22Rv1 (cell line): ENCODE results near the gene ACOXL.

ENCODE experiments used
- ZFX ChIP-seq: fragments of 450-650 bp; IDR thresholded peaks from 2 replicates; pipeline ENCODE4 v1.6.1; 2017; ENCODE audit warnings: antibody characterized with exemption, borderline replicate concordance
- TF ChIP-seq, protein P1 (sequence below): fragments of 450-650 bp; IDR thresholded peaks from 2 replicates; pipeline ENCODE4 v1.5.1; 2017; ENCODE audit warnings: mild to moderate bottlenecking

DNA sequence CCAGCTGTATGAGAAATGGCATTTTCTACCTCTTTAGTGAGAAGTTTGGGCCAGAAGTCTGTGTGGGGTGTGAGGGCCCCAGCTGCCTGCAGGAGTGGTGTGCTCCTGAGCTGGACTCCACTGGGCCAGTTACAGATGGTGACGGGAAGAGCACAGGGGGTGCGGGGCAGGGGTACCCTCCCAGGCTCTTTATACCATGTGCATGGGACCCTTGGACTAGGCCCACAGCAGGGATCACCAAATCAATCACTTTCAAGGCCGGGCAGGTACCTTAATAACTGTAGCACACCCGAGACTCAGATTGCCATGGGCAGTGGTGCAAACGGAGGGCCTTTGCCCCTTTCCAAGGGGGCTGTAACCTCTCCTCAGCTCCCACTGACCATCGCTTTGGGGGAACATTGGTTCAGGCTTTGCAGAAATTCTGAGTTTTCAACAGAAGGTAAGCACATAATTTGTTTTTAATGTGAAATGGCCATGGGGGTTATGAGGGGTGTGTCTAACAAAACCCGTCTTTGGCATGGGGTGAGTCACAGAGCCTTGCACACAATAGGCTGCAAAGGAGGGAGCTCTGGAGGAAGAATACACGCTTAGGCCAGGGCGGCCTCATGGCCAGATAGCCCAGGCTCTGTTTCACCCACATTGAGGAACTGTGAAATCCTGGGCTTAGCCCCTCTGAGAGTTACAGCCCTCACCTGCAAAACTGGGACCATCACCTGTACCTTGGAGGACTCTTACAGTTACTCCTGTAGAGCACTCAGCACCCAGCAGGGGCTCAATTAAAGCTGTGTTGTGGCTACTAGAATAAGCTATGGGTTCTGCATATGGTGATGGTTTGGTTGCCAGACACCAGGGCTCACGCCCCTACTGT is 247.3 kb downstream of the ACOXL start:
- TF ChIP-seq, protein P1, sequence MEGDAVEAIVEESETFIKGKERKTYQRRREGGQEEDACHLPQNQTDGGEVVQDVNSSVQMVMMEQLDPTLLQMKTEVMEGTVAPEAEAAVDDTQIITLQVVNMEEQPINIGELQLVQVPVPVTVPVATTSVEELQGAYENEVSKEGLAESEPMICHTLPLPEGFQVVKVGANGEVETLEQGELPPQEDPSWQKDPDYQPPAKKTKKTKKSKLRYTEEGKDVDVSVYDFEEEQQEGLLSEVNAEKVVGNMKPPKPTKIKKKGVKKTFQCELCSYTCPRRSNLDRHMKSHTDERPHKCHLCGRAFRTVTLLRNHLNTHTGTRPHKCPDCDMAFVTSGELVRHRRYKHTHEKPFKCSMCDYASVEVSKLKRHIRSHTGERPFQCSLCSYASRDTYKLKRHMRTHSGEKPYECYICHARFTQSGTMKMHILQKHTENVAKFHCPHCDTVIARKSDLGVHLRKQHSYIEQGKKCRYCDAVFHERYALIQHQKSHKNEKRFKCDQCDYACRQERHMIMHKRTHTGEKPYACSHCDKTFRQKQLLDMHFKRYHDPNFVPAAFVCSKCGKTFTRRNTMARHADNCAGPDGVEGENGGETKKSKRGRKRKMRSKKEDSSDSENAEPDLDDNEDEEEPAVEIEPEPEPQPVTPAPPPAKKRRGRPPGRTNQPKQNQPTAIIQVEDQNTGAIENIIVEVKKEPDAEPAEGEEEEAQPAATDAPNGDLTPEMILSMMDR = no peak
- no peak for TF ChIP-seq ZFX
